Measurements from ENCODE around the gene CDK3. TPM values are rescaled to one million over a fixed set of nuclear protein-coding genes. Genes with fewer than 3 reads are reported as not detected.
A peak's percentile ranks its signal among the peaks of the same experiment; 100 is the strongest.
"Not testable (repeated sequence)": the region's sequence is repeated elsewhere in the genome, so short reads cannot be mapped to it uniquely, and the experiment has no call there.

Gene CDK3
- 1 to 10 TPM in 2 of 3 donors, not detected in 1; 1.0 to 1.1 TPM for polyA plus RNA-seq

GRCh38 chr17:76000755-76001521 is at the start of gene CDK3:
TSS of gene CDK3 (plus strand) at chr17:76000855. CDS start at chr17:76001426, 571 bp downstream.
- no peak within 1 kb of the TSS for H3K27ac Mint-ChIP-seq
- peaks cover 11% of the 10 kb centered on the region in 2 donors for H3K4me1 Mint-ChIP-seq
- no peak for DNase-seq
- H3K27me3 Mint-ChIP-seq (ENCODE audit: low read depth in 3 of 3): peaks cover 0 to 2% (median 1%) of the 10 kb centered on the region in 3 donors
- peaks cover 0 to 17% (median 0%) of the 10 kb centered on the region in 3 donors for H3K36me3 Mint-ChIP-seq
- H3K4me3 Mint-ChIP-seq: no peak within 1 kb of the TSS
- no peaks in the 10 kb centered on the region for H3K9me3 Mint-ChIP-seq

- peaks cover 0 to 6% (median 0%) of the 10 kb centered on the region in 3 donors for H3K27me3 Mint-ChIP-seq (ENCODE audit: low read depth in 3 of 3)
- H3K4me3 Mint-ChIP-seq: no peak overlapping the region
- peaks cover 16 to 45% (median 24%) of the 10 kb centered on the region in 3 donors for H3K36me3 Mint-ChIP-seq
- no peaks in the 10 kb centered on the region for H3K4me1 Mint-ChIP-seq
- no peak for DNase-seq
- H3K27ac Mint-ChIP-seq: no peak overlapping the region
- H3K9me3 Mint-ChIP-seq: no peaks in the 10 kb centered on the region
These were observed 49.6 kb upstream of the CDK3 start for GRCh38 chr17:75950855-75951554.

- Mint-ChIP-seq H3K27ac (no peak overlapping the region), H3K4me3 (no peak overlapping the region)
- no peak for DNase-seq
These were observed 41.4 kb upstream of the CDK3 start for GRCh38 chr17:75959051-75959838.

GRCh38 chr17:75959839-75960511 is 40.7 kb upstream of the CDK3 start:
- Mint-ChIP-seq H3K4me3 (no peak overlapping the region), H3K27ac (no peak overlapping the region), H3K4me1 (peaks cover 4 to 9% of the 10 kb centered on the region in 2 donors), H3K36me3 (peaks cover 4 to 15% (median 12%) of the 10 kb centered on the region in 3 donors), H3K9me3 (no peaks in the 10 kb centered on the region), H3K27me3 (ENCODE audit: low read depth in 3 of 3) (no peaks in the 10 kb centered on the region)
- no peak for DNase-seq

More at GRCh38 chr17:75959051-75959838, 41.4 kb upstream of the CDK3 start:
- Mint-ChIP-seq H3K9me3 (no peaks in the 10 kb centered on the region), H3K4me1 (peaks cover 4 to 9% of the 10 kb centered on the region in 2 donors), H3K36me3 (peaks cover 4 to 12% (median 11%) of the 10 kb centered on the region in 3 donors), H3K27me3 (ENCODE audit: low read depth in 3 of 3) (no peaks in the 10 kb centered on the region)

GRCh38 chr17:75965468-75965867 is 35.2 kb upstream of the CDK3 start:
- H3K27ac Mint-ChIP-seq: no peak overlapping the region
- no peak for DNase-seq
- no peak overlapping the region for H3K4me3 Mint-ChIP-seq
- peaks cover 4 to 9% (median 4%) of the 10 kb centered on the region in 3 donors for H3K36me3 Mint-ChIP-seq
- no peaks in the 10 kb centered on the region for H3K9me3 Mint-ChIP-seq
- H3K27me3 Mint-ChIP-seq (ENCODE audit: low read depth in 3 of 3): no peaks in the 10 kb centered on the region
- peaks cover 4 to 15% of the 10 kb centered on the region in 2 donors for H3K4me1 Mint-ChIP-seq

- H3K27me3 Mint-ChIP-seq (ENCODE audit: low read depth in 3 of 3); H3K27ac Mint-ChIP-seq; DNase-seq; H3K4me3 Mint-ChIP-seq; H3K9me3 Mint-ChIP-seq: not testable (repeated sequence)
- Mint-ChIP-seq H3K4me1 (peaks cover 3 to 17% of the 10 kb centered on the region in 2 donors), H3K36me3 (peaks cover 4 to 19% (median 9%) of the 10 kb centered on the region in 3 donors)
These were observed 31.6 kb upstream of the CDK3 start for GRCh38 chr17:75969044-75969443.

GRCh38 chr17:75970011-75970523 is 30.6 kb upstream of the CDK3 start:
- no peak for DNase-seq
- Mint-ChIP-seq H3K36me3 (peaks cover 4 to 19% (median 9%) of the 10 kb centered on the region in 3 donors), H3K4me1 (peaks cover 3 to 17% of the 10 kb centered on the region in 2 donors), H3K27ac (peak overlapping the region in 1 of 6 donors; percentile 20), H3K4me3 (no peak overlapping the region), H3K27me3 (ENCODE audit: low read depth in 3 of 3) (no peaks in the 10 kb centered on the region), H3K9me3 (no peaks in the 10 kb centered on the region)

GRCh38 chr17:75970626-75971025 is 30.0 kb upstream of the CDK3 start:
- no peak for DNase-seq
- H3K27me3 Mint-ChIP-seq (ENCODE audit: low read depth in 3 of 3): no peaks in the 10 kb centered on the region
- H3K4me1 Mint-ChIP-seq: peaks cover 3 to 20% of the 10 kb centered on the region in 2 donors
- peaks cover 4 to 19% (median 9%) of the 10 kb centered on the region in 3 donors for H3K36me3 Mint-ChIP-seq
- no peak overlapping the region for H3K27ac Mint-ChIP-seq
- no peaks in the 10 kb centered on the region for H3K9me3 Mint-ChIP-seq
- no peak overlapping the region for H3K4me3 Mint-ChIP-seq

- H3K4me3 Mint-ChIP-seq; DNase-seq; H3K27ac Mint-ChIP-seq; H3K27me3 Mint-ChIP-seq (ENCODE audit: low read depth in 3 of 3); H3K9me3 Mint-ChIP-seq: not testable (repeated sequence)
- H3K36me3 Mint-ChIP-seq: peaks cover 2 to 22% (median 4%) of the 10 kb centered on the region in 3 donors
- peaks cover 28 to 49% of the 10 kb centered on the region in 2 donors for H3K4me1 Mint-ChIP-seq
These were observed 25.5 kb upstream of the CDK3 start for GRCh38 chr17:75975187-75975586.

GRCh38 chr17:75975757-75976174 is 24.9 kb upstream of the CDK3 start:
- no peak for DNase-seq
- H3K27ac Mint-ChIP-seq: no peak overlapping the region
- peaks cover 31 to 55% of the 10 kb centered on the region in 2 donors for H3K4me1 Mint-ChIP-seq
- peaks cover 2 to 19% (median 4%) of the 10 kb centered on the region in 3 donors for H3K36me3 Mint-ChIP-seq
- peaks cover 0 to 8% (median 3%) of the 10 kb centered on the region in 3 donors for H3K27me3 Mint-ChIP-seq (ENCODE audit: low read depth in 3 of 3)
- peak overlapping the region in 2 of 5 donors; percentile 38 to 46 for H3K4me3 Mint-ChIP-seq
- no peaks in the 10 kb centered on the region for H3K9me3 Mint-ChIP-seq

- H3K4me1 Mint-ChIP-seq: peaks cover 34 to 58% of the 10 kb centered on the region in 2 donors
These were observed 24.3 kb upstream of the CDK3 start for GRCh38 chr17:75976175-75976848.

GRCh38 chr17:75978938-75979704 is 21.5 kb upstream of the CDK3 start, which contains the start of the genes ACOX1 and TEN1:
TSS of gene ACOX1 (minus strand) at chr17:75979166. CDS start at chr17:75979073, 93 bp downstream.
TSS of gene TEN1 (plus strand) at chr17:75979240. CDS start at chr17:75986193, 6,953 bp downstream.
- H3K36me3 Mint-ChIP-seq: peaks cover 2 to 7% (median 3%) of the 10 kb centered on the region in 3 donors
- DNase-seq: peak; percentile 93 to 95 (median 95)
- H3K27me3 Mint-ChIP-seq (ENCODE audit: low read depth in 3 of 3): peaks cover 0 to 9% (median 3%) of the 10 kb centered on the region in 3 donors
- peaks cover 31 to 47% of the 10 kb centered on the region in 2 donors for H3K4me1 Mint-ChIP-seq
- H3K9me3 Mint-ChIP-seq: no peaks in the 10 kb centered on the region
- peak within 1 kb of the TSS; percentile 98 to 100 (median 100) for H3K27ac Mint-ChIP-seq
- H3K4me3 Mint-ChIP-seq: peak within 1 kb of the TSS; percentile 93 to 100 (median 97)

More at GRCh38 chr17:75976175-75976848, 24.3 kb upstream of the CDK3 start:
- H3K4me3 Mint-ChIP-seq: peak overlapping the region in 3 of 5 donors; percentile 13 to 48 (median 47)
- H3K36me3 Mint-ChIP-seq: peaks cover 2 to 16% (median 4%) of the 10 kb centered on the region in 3 donors
- DNase-seq: no peak
- H3K27me3 Mint-ChIP-seq (ENCODE audit: low read depth in 3 of 3): peaks cover 0 to 8% (median 3%) of the 10 kb centered on the region in 3 donors
- H3K9me3 Mint-ChIP-seq: no peaks in the 10 kb centered on the region
- peak overlapping the region in 2 of 6 donors; percentile 22 to 65 for H3K27ac Mint-ChIP-seq
